ENCODE results near the gene LRIG1.

DNA sequence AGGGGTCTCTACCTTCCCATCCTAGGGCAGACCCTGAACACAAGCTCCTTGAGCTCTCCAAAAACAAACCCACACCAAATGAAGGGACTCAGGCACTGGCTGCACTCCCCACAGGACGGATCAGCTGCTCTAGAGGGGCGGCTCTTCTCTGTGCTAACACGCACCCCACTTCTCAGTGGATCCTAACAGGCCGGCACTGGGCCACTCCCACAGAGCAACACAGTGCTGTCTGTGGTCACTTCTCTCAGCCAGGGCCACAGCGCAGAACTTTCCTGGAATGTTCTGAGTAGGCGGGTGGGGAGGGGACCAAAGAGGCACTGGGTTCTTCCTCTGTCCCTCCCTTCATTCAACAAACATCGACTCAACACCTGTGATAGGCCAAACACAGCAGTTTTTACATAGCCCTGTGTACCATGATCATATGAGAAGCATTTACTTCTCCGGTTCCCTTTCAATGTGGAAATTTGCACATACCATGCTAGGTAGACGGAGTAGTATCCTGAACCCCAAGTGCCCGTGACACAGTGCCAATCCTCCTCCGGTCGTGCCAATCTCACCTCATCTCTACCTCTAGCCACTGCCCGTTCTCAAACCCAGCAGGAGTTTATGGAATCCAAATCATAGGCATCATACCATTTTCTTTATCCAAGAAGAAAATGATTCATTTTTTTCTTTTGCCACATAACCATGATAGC lies 98.1 kb downstream of the LRIG1 start:
- TF ChIP-seq, protein P1, sequence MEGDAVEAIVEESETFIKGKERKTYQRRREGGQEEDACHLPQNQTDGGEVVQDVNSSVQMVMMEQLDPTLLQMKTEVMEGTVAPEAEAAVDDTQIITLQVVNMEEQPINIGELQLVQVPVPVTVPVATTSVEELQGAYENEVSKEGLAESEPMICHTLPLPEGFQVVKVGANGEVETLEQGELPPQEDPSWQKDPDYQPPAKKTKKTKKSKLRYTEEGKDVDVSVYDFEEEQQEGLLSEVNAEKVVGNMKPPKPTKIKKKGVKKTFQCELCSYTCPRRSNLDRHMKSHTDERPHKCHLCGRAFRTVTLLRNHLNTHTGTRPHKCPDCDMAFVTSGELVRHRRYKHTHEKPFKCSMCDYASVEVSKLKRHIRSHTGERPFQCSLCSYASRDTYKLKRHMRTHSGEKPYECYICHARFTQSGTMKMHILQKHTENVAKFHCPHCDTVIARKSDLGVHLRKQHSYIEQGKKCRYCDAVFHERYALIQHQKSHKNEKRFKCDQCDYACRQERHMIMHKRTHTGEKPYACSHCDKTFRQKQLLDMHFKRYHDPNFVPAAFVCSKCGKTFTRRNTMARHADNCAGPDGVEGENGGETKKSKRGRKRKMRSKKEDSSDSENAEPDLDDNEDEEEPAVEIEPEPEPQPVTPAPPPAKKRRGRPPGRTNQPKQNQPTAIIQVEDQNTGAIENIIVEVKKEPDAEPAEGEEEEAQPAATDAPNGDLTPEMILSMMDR (IDR thresholded peaks at IDR 0.05; ENCODE audit: borderline replicate concordance, extremely low read depth, low read length, poor library complexity, severe bottlenecking): no peak
- no peak for TF ChIP-seq EZH2 (IDR thresholded peaks at IDR 0.05; ENCODE audit: borderline replicate concordance, low read depth, low read length, severe bottlenecking)
